IPS-15b (cell line): ENCODE measurements around the gene TIAL1.
"Not testable (repeated sequence)": the region's sequence is repeated elsewhere in the genome, so short reads cannot be mapped to it uniquely, and the experiment has no call there.

Source experiments
- H3K27me3 ChIP-seq: one replicate; pipeline ENCODE4 v1.6.1; 2013; ENCODE audit warnings: low read length; ENCODE audit not compliant: control insufficient read depth, insufficient read depth
- H3K36me3 ChIP-seq: one replicate; pipeline ENCODE4 v1.6.1; 2013; ENCODE audit warnings: low read length; ENCODE audit not compliant: control insufficient read depth, insufficient read depth
- H3K4me1 ChIP-seq: one replicate; pipeline ENCODE4 v1.6.1; 2013; ENCODE audit warnings: mild to moderate bottlenecking, low read length; ENCODE audit not compliant: control insufficient read depth, insufficient read depth
- H3K4me3 ChIP-seq: one replicate; pipeline ENCODE4 v1.5.1; 2013; ENCODE audit warnings: low read depth, low read length
- H3K9ac ChIP-seq: one replicate; pipeline ENCODE4 v1.6.1; 2013; ENCODE audit warnings: low read depth, mild to moderate bottlenecking, low read length
- H3K9me3 ChIP-seq: one replicate; pipeline ENCODE4 v1.6.1; 2013; ENCODE audit warnings: mild to moderate bottlenecking, low read length; ENCODE audit not compliant: control insufficient read depth, insufficient read depth

Gene TIAL1

GRCh38 chr10:119575991-119576390 lies 20.8 kb downstream of the TIAL1 start:
- no peaks in the 10 kb centered on the region for H3K27me3 ChIP-seq

GRCh38 chr10:119575506-119575905 lies 21.3 kb downstream of the TIAL1 start:
- no peaks in the 10 kb centered on the region for H3K4me1 ChIP-seq
- no peak overlapping the region for H3K4me3 ChIP-seq
- H3K9ac ChIP-seq = no peak overlapping the region
- no peaks in the 10 kb centered on the region for H3K9me3 ChIP-seq
- no peaks in the 10 kb centered on the region for H3K27me3 ChIP-seq
- H3K36me3 ChIP-seq = peaks cover 25% of the 10 kb centered on the region

More at GRCh38 chr10:119575991-119576390, 20.8 kb downstream of the TIAL1 start:
- Histone ChIP-seq H3K36me3 (peaks cover 25% of the 10 kb centered on the region), H3K9me3 (no peaks in the 10 kb centered on the region), H3K4me1 (no peaks in the 10 kb centered on the region), H3K9ac (no peak overlapping the region), H3K4me3 (no peak overlapping the region)

- no peaks in the 10 kb centered on the region for H3K27me3 ChIP-seq
- no peaks in the 10 kb centered on the region for H3K4me1 ChIP-seq
- H3K36me3 ChIP-seq = no peaks in the 10 kb centered on the region
- H3K9me3 ChIP-seq = no peaks in the 10 kb centered on the region
- no peak overlapping the region for H3K9ac ChIP-seq
- no peak overlapping the region for H3K4me3 ChIP-seq
Measured at GRCh38 chr10:119567978-119568377, 28.8 kb downstream of the TIAL1 start.

GRCh38 chr10:119562097-119562496 lies 34.7 kb downstream of the TIAL1 start:
- no peaks in the 10 kb centered on the region for H3K9me3 ChIP-seq
- H3K36me3 ChIP-seq = no peaks in the 10 kb centered on the region
- no peak overlapping the region for H3K9ac ChIP-seq
- no peaks in the 10 kb centered on the region for H3K4me1 ChIP-seq
- H3K27me3 ChIP-seq = no peaks in the 10 kb centered on the region
- no peak overlapping the region for H3K4me3 ChIP-seq

- not testable (repeated sequence) for H3K27me3 ChIP-seq, H3K36me3 ChIP-seq, H3K9ac ChIP-seq, H3K4me1 ChIP-seq, H3K4me3 ChIP-seq, H3K9me3 ChIP-seq
Measured at GRCh38 chr10:119559511-119559910, 37.3 kb downstream of the TIAL1 start.

- H3K36me3 ChIP-seq, H3K9ac ChIP-seq, H3K9me3 ChIP-seq, H3K4me3 ChIP-seq, H3K27me3 ChIP-seq, H3K4me1 ChIP-seq: not testable (repeated sequence)
Measured at GRCh38 chr10:119556081-119556480, 40.7 kb downstream of the TIAL1 start.

- no peaks in the 10 kb centered on the region for H3K36me3 ChIP-seq
- no peaks in the 10 kb centered on the region for H3K27me3 ChIP-seq
- H3K4me3 ChIP-seq = no peak overlapping the region
- H3K4me1 ChIP-seq = no peaks in the 10 kb centered on the region
- no peaks in the 10 kb centered on the region for H3K9me3 ChIP-seq
- no peak overlapping the region for H3K9ac ChIP-seq
Measured at GRCh38 chr10:119555178-119555784, 41.5 kb downstream of the TIAL1 start.

GRCh38 chr10:119550827-119551226 lies 45.9 kb downstream of the TIAL1 start:
- H3K36me3 ChIP-seq = no peaks in the 10 kb centered on the region
- H3K4me1 ChIP-seq = no peaks in the 10 kb centered on the region
- H3K27me3 ChIP-seq = no peaks in the 10 kb centered on the region
- H3K4me3 ChIP-seq = no peak overlapping the region
- no peaks in the 10 kb centered on the region for H3K9me3 ChIP-seq
- no peak overlapping the region for H3K9ac ChIP-seq

GRCh38 chr10:119549247-119549999 lies 47.3 kb downstream of the TIAL1 start:
- Histone ChIP-seq H3K27me3 (no peaks in the 10 kb centered on the region), H3K36me3 (no peaks in the 10 kb centered on the region), H3K9me3 (no peaks in the 10 kb centered on the region), H3K4me1 (no peaks in the 10 kb centered on the region), H3K9ac (no peak overlapping the region), H3K4me3 (no peak overlapping the region)

- H3K27me3 ChIP-seq = peaks cover 12% of the 10 kb centered on the region
- H3K9ac ChIP-seq = no peak overlapping the region
- peaks cover 3% of the 10 kb centered on the region for H3K4me1 ChIP-seq
- no peak overlapping the region for H3K4me3 ChIP-seq
- H3K36me3 ChIP-seq = no peaks in the 10 kb centered on the region
- H3K9me3 ChIP-seq = no peaks in the 10 kb centered on the region
Measured at GRCh38 chr10:119546009-119546408, 50.8 kb downstream of the TIAL1 start.

- no peak overlapping the region for H3K9ac ChIP-seq
- no peaks in the 10 kb centered on the region for H3K36me3 ChIP-seq
- H3K27me3 ChIP-seq = peaks cover 19% of the 10 kb centered on the region
Measured at GRCh38 chr10:119545310-119545709, 51.5 kb downstream of the TIAL1 start.

More at GRCh38 chr10:119545310-119545709, 51.5 kb downstream of the TIAL1 start:
- H3K9me3 ChIP-seq = no peaks in the 10 kb centered on the region
- H3K4me3 ChIP-seq = no peak overlapping the region
- peaks cover 3% of the 10 kb centered on the region for H3K4me1 ChIP-seq
